Fibroblast of lung (primary cell): Measurements from ENCODE around the gene SLC5A5.

Experiments used
- CTCF ChIP-seq, 2 donors: IDR thresholded peaks in 1 of 2; conservative IDR thresholded peaks in 1 of 2; 1 replicate in 1 of 2; 2 replicates in 1 of 2; pipeline ENCODE4 v1.5.1; 2011 to 2012; ENCODE audit warnings: low read length in 2 of 2, control low read depth in 1 of 2, inconsistent platforms in 1 of 2, low read depth in 1 of 2, mild to moderate bottlenecking in 1 of 2
- EZH2 ChIP-seq: IDR thresholded peaks from 2 replicates; pipeline ENCODE4 v1.5.1; 2012; ENCODE audit warnings: low read length, control low read depth, mild to moderate bottlenecking; ENCODE audit errors: missing control alignments

- TF ChIP-seq CTCF (conservative IDR thresholded peaks at IDR 0.05 in 1 of 2, IDR thresholded peaks at IDR 0.05 in 1 of 2; ENCODE audit: low read depth in 1 of 2, low read length in 2 of 2) (no peak), EZH2 (no peak)
Measured at GRCh38 chr19:17936379-17936778, 64.6 kb downstream of the SLC5A5 start.
